Mucosa of rectum (tissue), 2 donors: ENCODE measurements around the gene ETFA.

Experiments used
- H3K27ac ChIP-seq, 2 donors: one replicate each; pipeline ENCODE4 v1.7.0; 2013; ENCODE audit warnings: inconsistent platforms in 2 of 2, low read depth in 2 of 2, low read length in 2 of 2
- H3K27me3 ChIP-seq, 2 donors: one replicate each; pipeline ENCODE4 v1.7.0; 2013; ENCODE audit warnings: low read length in 2 of 2; ENCODE audit not compliant: control insufficient read depth in 2 of 2, insufficient read depth in 2 of 2
- H3K36me3 ChIP-seq, 2 donors: one replicate each; pipeline ENCODE4 v1.7.0; 2013; ENCODE audit warnings: low read length in 2 of 2; ENCODE audit not compliant: control insufficient read depth in 2 of 2, insufficient read depth in 2 of 2
- H3K4me1 ChIP-seq, 2 donors: one replicate each; pipeline ENCODE4 v1.7.0; 2013; ENCODE audit warnings: low read length in 2 of 2, mild to moderate bottlenecking in 1 of 2; ENCODE audit not compliant: control insufficient read depth in 2 of 2, insufficient read depth in 2 of 2
- H3K4me3 ChIP-seq, 2 donors: one replicate each; pipeline ENCODE4 v1.7.0; 2013; ENCODE audit warnings: low read length in 2 of 2
- H3K9ac ChIP-seq, 2 donors: one replicate each; pipeline ENCODE4 v1.7.0; 2013; ENCODE audit warnings: low read length in 2 of 2, low read depth in 1 of 2, mild to moderate bottlenecking in 1 of 2
- H3K9me3 ChIP-seq, 2 donors: one replicate each; pipeline ENCODE4 v1.7.0; 2013; ENCODE audit warnings: low read length in 2 of 2; ENCODE audit not compliant: control insufficient read depth in 2 of 2
- donor health status: healthy.
- donor health status: Normal muscosa, but diverticular disease.

Gene ETFA

GRCh38 chr15:76169018-76169417 is 142.3 kb downstream of the ETFA start:
- H3K9me3 ChIP-seq, result no peaks in the 10 kb centered on the region
- no peaks in the 10 kb centered on the region for H3K36me3 ChIP-seq
- H3K4me3 ChIP-seq, result no peak overlapping the region
- peaks cover 0 to 3% of the 10 kb centered on the region in 2 donors for H3K27me3 ChIP-seq
- no peak overlapping the region for H3K9ac ChIP-seq
- H3K27ac ChIP-seq, result no peak overlapping the region
- H3K4me1 ChIP-seq, result peaks cover 0 to 2% of the 10 kb centered on the region in 2 donors

DNA sequence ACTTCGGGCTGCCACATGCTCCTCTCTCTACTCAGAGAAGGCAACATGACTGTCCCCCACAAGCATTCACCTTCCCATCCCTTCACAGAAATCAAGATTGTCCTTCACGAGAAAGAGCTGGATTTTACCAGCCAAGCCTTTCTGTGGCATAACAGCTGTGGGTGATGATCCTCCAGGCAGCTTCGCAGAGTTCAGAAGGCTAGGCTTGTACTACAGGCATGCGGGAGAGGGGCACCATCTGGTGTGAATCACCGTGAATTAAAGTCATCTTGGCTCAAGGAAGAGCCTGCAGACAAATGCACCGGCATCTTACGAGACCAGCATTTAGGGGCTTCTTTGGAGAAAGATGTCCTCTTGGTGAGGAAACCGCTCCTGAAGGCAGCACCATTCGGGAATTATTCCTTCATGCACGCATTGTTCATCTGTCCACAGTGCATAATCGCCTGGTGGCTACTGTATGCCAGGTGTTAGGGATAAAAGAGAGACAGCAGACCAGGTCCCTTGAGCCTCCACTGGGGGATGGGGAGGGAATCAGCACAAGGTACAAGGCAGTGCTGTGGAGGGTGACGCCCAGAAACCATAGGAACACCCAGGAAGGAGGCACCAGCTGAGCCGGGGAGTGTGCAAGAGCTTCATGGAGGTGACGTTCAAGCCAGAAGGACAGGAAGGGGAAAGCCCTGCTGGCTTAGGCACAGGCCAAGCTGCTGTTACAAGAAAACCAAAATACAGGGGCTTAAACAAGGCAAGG is 142.9 kb downstream of the ETFA start:
- Histone ChIP-seq H3K4me3 (no peak overlapping the region), H3K9me3 (no peaks in the 10 kb centered on the region), H3K27ac (no peak overlapping the region), H3K9ac (no peak overlapping the region), H3K4me1 (peaks cover 0 to 2% of the 10 kb centered on the region in 2 donors), H3K27me3 (peaks cover 0 to 3% of the 10 kb centered on the region in 2 donors), H3K36me3 (no peaks in the 10 kb centered on the region)

DNA sequence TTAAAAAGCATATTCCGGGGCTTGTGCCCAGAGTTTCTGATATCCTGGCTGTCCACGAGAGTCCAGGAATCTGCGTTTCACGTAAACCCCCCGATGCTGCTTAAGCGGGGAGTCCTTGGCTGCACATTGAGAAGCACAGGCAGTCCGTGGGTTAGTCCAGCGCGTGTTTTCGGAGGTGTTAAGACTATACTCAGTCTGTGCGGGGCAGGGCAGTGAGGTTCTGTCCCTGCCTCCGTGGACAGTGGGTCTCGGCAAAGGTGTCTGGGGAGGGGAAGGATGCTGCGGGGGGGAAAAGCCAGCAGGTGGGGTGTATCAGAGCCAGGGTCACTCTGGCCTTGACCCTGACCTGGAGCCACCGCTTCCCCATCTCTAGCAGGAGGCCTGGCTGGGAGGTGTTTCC is 145.3 kb downstream of the ETFA start:
- H3K9ac ChIP-seq, result no peak overlapping the region
- H3K27ac ChIP-seq, result no peak overlapping the region
- no peaks in the 10 kb centered on the region for H3K36me3 ChIP-seq
- peaks cover 0 to 6% of the 10 kb centered on the region in 2 donors for H3K27me3 ChIP-seq
- no peak overlapping the region for H3K4me3 ChIP-seq
- H3K9me3 ChIP-seq, result no peaks in the 10 kb centered on the region
- H3K4me1 ChIP-seq, result peaks cover 5 to 9% of the 10 kb centered on the region in 2 donors
